ENCODE data around the gene GNAI2.

- no peak for TF ChIP-seq FOXM1 (IDR thresholded peaks at IDR 0.05; ENCODE audit: borderline replicate concordance, low read depth)
- TF ChIP-seq TCF12 (IDR thresholded peaks at IDR 0.05; ENCODE audit: low read depth) = no peak
- TF ChIP-seq ZBTB7A (IDR thresholded peaks at IDR 0.05; ENCODE audit: low read depth) = no peak
- no peak for TF ChIP-seq RAD21 (IDR thresholded peaks at IDR 0.05; ENCODE audit: low read depth)
- no peak for TF ChIP-seq REST (IDR thresholded peaks at IDR 0.05; ENCODE audit: low read depth)
- TF ChIP-seq EP300 (IDR thresholded peaks at IDR 0.05; ENCODE audit: borderline replicate concordance) = no peak
- TF ChIP-seq MAX (IDR thresholded peaks at IDR 0.05) = no peak
- no peak for TF ChIP-seq CREB1 (IDR thresholded peaks at IDR 0.05; ENCODE audit: low read depth)
- no peak for TF ChIP-seq NFIC (IDR thresholded peaks at IDR 0.05)
- TF ChIP-seq CEBPB (IDR thresholded peaks at IDR 0.05) = no peak
- TF ChIP-seq TAF1 (IDR thresholded peaks at IDR 0.05; ENCODE audit: low read depth) = no peak
These were observed 64.1 kb downstream of the GNAI2 start for GRCh38 chr3:50299929-50300680.
